Neural cell (in vitro differentiated cells): ENCODE measurements around the gene ATP2C1.

Experiments used
- EP300 ChIP-seq: fragments of 450-650 bp; conservative IDR thresholded peaks from 2 replicates; pipeline ENCODE4 v1.6.1; 2014; ENCODE audit warnings: antibody characterized with exemption, mild to moderate bottlenecking, moderate library complexity; ENCODE audit not compliant: poor library complexity, severe bottlenecking
- EZH2 ChIP-seq: fragments of 200-600, 300-800 bp; shearing (Covaris generic), sonication (generic); IDR thresholded peaks from 2 replicates; pipeline ENCODE4 v1.6.1; 2014; ENCODE audit warnings: antibody characterized with exemption, low read length, borderline replicate concordance, mild to moderate bottlenecking; ENCODE audit not compliant: insufficient read depth, poor library complexity, severe bottlenecking
- MXI1 ChIP-seq: fragments of 450-650 bp; conservative IDR thresholded peaks from 2 replicates; pipeline ENCODE4 v1.6.1; 2014; ENCODE audit warnings: antibody characterized with exemption, mild to moderate bottlenecking; ENCODE audit not compliant: poor library complexity, severe bottlenecking
- POLR2AphosphoS5 ChIP-seq: IDR thresholded peaks from 2 replicates; pipeline ENCODE4 v1.6.1; 2012
- RAD21 ChIP-seq: fragments of 450-650 bp; conservative IDR thresholded peaks from 2 replicates; pipeline ENCODE4 v1.6.1; 2014; ENCODE audit warnings: antibody characterized with exemption, mild to moderate bottlenecking, moderate library complexity
- SMC3 ChIP-seq: fragments of 450-650 bp; conservative IDR thresholded peaks from 2 replicates; pipeline ENCODE4 v1.6.1; 2014; ENCODE audit warnings: antibody characterized with exemption, mild to moderate bottlenecking, moderate library complexity; ENCODE audit not compliant: poor library complexity
- TAF1 ChIP-seq: IDR thresholded peaks from 2 replicates; pipeline ENCODE4 v1.6.1; 2012; ENCODE audit warnings: low read depth
- TF ChIP-seq, protein P1 (sequence below): fragments of 450-650 bp; IDR thresholded peaks from 2 replicates; pipeline ENCODE4 v1.5.1; 2014; ENCODE audit warnings: antibody characterized with exemption, mild to moderate bottlenecking, moderate library complexity; ENCODE audit not compliant: poor library complexity, severe bottlenecking
- TF ChIP-seq, protein P2 (sequence below): IDR thresholded peaks from 2 replicates; pipeline ENCODE4 v1.6.1; 2012; ENCODE audit warnings: borderline replicate concordance

- TF ChIP-seq, protein P1, sequence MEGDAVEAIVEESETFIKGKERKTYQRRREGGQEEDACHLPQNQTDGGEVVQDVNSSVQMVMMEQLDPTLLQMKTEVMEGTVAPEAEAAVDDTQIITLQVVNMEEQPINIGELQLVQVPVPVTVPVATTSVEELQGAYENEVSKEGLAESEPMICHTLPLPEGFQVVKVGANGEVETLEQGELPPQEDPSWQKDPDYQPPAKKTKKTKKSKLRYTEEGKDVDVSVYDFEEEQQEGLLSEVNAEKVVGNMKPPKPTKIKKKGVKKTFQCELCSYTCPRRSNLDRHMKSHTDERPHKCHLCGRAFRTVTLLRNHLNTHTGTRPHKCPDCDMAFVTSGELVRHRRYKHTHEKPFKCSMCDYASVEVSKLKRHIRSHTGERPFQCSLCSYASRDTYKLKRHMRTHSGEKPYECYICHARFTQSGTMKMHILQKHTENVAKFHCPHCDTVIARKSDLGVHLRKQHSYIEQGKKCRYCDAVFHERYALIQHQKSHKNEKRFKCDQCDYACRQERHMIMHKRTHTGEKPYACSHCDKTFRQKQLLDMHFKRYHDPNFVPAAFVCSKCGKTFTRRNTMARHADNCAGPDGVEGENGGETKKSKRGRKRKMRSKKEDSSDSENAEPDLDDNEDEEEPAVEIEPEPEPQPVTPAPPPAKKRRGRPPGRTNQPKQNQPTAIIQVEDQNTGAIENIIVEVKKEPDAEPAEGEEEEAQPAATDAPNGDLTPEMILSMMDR, result no peak
- TF ChIP-seq POLR2AphosphoS5 (no peak), EP300 (no peak), EZH2 (no peak), RAD21 (no peak), TAF1 (no peak), MXI1 (no peak), SMC3 (no peak)
- TF ChIP-seq, protein P2, sequence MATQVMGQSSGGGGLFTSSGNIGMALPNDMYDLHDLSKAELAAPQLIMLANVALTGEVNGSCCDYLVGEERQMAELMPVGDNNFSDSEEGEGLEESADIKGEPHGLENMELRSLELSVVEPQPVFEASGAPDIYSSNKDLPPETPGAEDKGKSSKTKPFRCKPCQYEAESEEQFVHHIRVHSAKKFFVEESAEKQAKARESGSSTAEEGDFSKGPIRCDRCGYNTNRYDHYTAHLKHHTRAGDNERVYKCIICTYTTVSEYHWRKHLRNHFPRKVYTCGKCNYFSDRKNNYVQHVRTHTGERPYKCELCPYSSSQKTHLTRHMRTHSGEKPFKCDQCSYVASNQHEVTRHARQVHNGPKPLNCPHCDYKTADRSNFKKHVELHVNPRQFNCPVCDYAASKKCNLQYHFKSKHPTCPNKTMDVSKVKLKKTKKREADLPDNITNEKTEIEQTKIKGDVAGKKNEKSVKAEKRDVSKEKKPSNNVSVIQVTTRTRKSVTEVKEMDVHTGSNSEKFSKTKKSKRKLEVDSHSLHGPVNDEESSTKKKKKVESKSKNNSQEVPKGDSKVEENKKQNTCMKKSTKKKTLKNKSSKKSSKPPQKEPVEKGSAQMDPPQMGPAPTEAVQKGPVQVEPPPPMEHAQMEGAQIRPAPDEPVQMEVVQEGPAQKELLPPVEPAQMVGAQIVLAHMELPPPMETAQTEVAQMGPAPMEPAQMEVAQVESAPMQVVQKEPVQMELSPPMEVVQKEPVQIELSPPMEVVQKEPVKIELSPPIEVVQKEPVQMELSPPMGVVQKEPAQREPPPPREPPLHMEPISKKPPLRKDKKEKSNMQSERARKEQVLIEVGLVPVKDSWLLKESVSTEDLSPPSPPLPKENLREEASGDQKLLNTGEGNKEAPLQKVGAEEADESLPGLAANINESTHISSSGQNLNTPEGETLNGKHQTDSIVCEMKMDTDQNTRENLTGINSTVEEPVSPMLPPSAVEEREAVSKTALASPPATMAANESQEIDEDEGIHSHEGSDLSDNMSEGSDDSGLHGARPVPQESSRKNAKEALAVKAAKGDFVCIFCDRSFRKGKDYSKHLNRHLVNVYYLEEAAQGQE, result no peak
These were observed 81.4 kb downstream of the ATP2C1 start for GRCh38 chr3:130975251-130975650.
